Measurements from ENCODE around the gene FSIP1. TPM values are rescaled to one million over a fixed set of nuclear protein-coding genes. Genes with fewer than 3 reads are reported as not detected.

The FSIP1 gene
- total RNA-seq, 4 donors from 2014 or later = 0.83 to 4.6 (median 1.4) TPM

GRCh38 chr15:39645138-39645975, 137.3 kb downstream of the FSIP1 start:
- DNase-seq (ENCODE audit: extremely low spot score) = no peak
- Histone ChIP-seq H3K27ac (replicated peaks in 1 of 4) (no peak overlapping the region), H3K9me3 (no peaks in the 10 kb centered on the region), H3K27me3 (no peaks in the 10 kb centered on the region), H3K4me3 (no peak overlapping the region), H3K36me3 (no peaks in the 10 kb centered on the region), H3K4me1 (peaks cover 0 to 53% (median 46%) of the 10 kb centered on the region in 4 donors)
- no peak for TF ChIP-seq CTCF (IDR thresholded peaks at IDR 0.05)
- no peak for TF ChIP-seq POLR2AphosphoS5 (IDR thresholded peaks at IDR 0.05)
- TF ChIP-seq POLR2A (IDR thresholded peaks at IDR 0.05; ENCODE audit: low read depth) = no peak
- intact Hi-C loops (cut with DNase I) = no loop called here
- WGBS = 87% methylated on average over 10 of the region's 20 CpGs

GRCh38 chr15:39644136-39644535, 138.5 kb downstream of the FSIP1 start:
- WGBS = 91% methylated on average over 13 of the region's 13 CpGs
- intact Hi-C loops (cut with DNase I) = no loop called here

GRCh38 chr15:39643727-39644126, 138.9 kb downstream of the FSIP1 start:
- no peak for TF ChIP-seq EP300 (IDR thresholded peaks at IDR 0.05)
- no peak for TF ChIP-seq POLR2A (IDR thresholded peaks at IDR 0.05; ENCODE audit: low read depth)
- TF ChIP-seq CTCF (IDR thresholded peaks at IDR 0.05) = no peak
- TF ChIP-seq POLR2AphosphoS5 (IDR thresholded peaks at IDR 0.05) = no peak

More at GRCh38 chr15:39644136-39644535, 138.5 kb downstream of the FSIP1 start:
- H3K27ac ChIP-seq (replicated peaks in 1 of 4) = no peak overlapping the region
- no peaks in the 10 kb centered on the region for H3K27me3 ChIP-seq
- DNase-seq (ENCODE audit: extremely low spot score) = no peak
- peaks cover 0 to 42% (median 35%) of the 10 kb centered on the region in 4 donors for H3K4me1 ChIP-seq
- H3K36me3 ChIP-seq = no peaks in the 10 kb centered on the region
- H3K9me3 ChIP-seq = no peaks in the 10 kb centered on the region
- TF ChIP-seq POLR2AphosphoS5 (IDR thresholded peaks at IDR 0.05) (no peak), CTCF (IDR thresholded peaks at IDR 0.05) (no peak), EP300 (IDR thresholded peaks at IDR 0.05) (no peak), POLR2A (IDR thresholded peaks at IDR 0.05; ENCODE audit: low read depth) (no peak)
- H3K4me3 ChIP-seq = no peak overlapping the region

GRCh38 chr15:39642011-39642640, 140.5 kb downstream of the FSIP1 start:
- Histone ChIP-seq H3K27me3 (no peaks in the 10 kb centered on the region), H3K4me1 (peaks cover 0 to 42% (median 34%) of the 10 kb centered on the region in 4 donors), H3K27ac (replicated peaks in 1 of 4) (peak overlapping the region in 2 of 4 donors; percentile 8 to 36), H3K4me3 (no peak overlapping the region), H3K9me3 (no peaks in the 10 kb centered on the region), H3K36me3 (no peaks in the 10 kb centered on the region)
- TF ChIP-seq POLR2A (IDR thresholded peaks at IDR 0.05; ENCODE audit: low read depth) (no peak), EP300 (IDR thresholded peaks at IDR 0.05) (no peak), POLR2AphosphoS5 (IDR thresholded peaks at IDR 0.05) (no peak), CTCF (IDR thresholded peaks at IDR 0.05) (no peak)
- 39% methylated on average over 5 of the region's 5 CpGs for WGBS
- intact Hi-C loops (cut with DNase I) = no loop called here
- DNase-seq (ENCODE audit: extremely low spot score) = no peak

More at GRCh38 chr15:39643727-39644126, 138.9 kb downstream of the FSIP1 start:
- H3K27me3 ChIP-seq = no peaks in the 10 kb centered on the region
- 58% methylated on average over 1 of the region's 1 CpG for WGBS
- H3K27ac ChIP-seq (replicated peaks in 1 of 4) = no peak overlapping the region
- intact Hi-C loops (cut with DNase I) = no loop called here
- no peaks in the 10 kb centered on the region for H3K9me3 ChIP-seq
- no peak for DNase-seq (ENCODE audit: extremely low spot score)
- H3K4me3 ChIP-seq = no peak overlapping the region
- H3K4me1 ChIP-seq = peaks cover 0 to 42% (median 34%) of the 10 kb centered on the region in 4 donors
- no peaks in the 10 kb centered on the region for H3K36me3 ChIP-seq
